GM21825 (cell line): ENCODE measurements around the gene CYSTM1.

Experiments
- ATAC-seq: cut with Tn5 transposase; IDR thresholded peaks from one replicate; pipeline ENCODE4 v1.9.1; 2021; ENCODE audit warnings: mild to moderate bottlenecking, moderate library complexity; ENCODE audit not compliant: unreplicated experiment

The CYSTM1 gene, protein sequence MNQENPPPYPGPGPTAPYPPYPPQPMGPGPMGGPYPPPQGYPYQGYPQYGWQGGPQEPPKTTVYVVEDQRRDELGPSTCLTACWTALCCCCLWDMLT

GRCh38 chr5:140174465-140175366, at the start of gene CYSTM1:
Gene CYSTM1 (plus strand): TSS chr5:140175188. CDS start chr5:140194466, 19,278 bp downstream.
- ATAC-seq, result peak; percentile 90

DNA sequence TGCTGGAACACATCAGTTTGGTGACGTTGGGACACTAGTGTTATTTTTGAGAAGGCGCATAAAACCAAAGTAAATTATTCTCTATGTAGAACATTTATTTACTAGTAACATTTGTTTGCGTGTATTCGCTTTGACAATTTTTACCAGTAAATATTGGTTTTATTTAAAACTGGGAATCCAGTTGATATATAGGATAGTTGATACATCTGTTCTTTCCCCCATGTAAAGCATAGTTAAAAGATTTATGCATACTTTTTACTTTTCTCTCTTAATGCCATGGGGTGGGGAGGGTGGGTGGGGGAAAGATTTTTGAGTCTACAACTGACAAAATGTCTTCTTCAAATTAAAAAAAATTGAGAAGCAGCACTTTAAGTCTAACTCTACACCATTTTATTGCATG, 49.4 kb upstream of the CYSTM1 start, which contains the start of gene IGIP:
TSS of gene IGIP (plus strand) at position 301 of the 400 bp plus-strand sequence. CDS start 2,540 bp downstream, outside the sequence.
- no peak for ATAC-seq

DNA sequence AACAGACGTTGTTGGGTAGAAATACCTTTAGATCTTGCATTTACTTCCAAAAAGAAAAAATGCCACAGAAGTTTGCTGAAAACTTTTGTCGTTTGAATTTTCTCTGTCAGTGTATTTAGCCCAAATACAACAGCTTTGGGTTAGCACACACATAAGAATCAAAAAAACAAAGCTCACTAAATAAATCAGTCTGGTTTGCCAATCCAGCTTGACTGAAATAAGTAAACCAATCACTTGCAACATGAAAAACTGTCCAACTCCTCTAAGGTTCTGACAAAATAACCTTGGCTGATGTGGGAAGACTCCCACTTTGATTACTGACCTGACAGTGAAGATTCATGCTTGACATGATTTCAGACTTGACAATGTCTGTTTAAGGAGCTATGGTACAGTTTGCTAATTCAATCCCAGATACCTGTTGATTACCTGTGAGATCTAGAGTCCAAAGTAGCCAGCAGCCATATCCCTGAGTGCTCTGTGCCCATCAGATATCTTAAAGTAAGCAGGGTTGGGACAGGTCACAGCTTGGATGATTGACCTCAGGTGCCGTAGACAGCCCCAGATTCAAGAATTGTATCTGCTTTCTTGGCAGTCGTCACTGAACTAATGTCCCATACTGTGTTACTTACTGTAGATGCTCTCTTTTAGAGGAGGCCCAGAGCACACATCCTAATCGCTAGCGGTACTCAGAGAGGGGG, 48.5 kb upstream of the CYSTM1 start:
- no peak for ATAC-seq

DNA sequence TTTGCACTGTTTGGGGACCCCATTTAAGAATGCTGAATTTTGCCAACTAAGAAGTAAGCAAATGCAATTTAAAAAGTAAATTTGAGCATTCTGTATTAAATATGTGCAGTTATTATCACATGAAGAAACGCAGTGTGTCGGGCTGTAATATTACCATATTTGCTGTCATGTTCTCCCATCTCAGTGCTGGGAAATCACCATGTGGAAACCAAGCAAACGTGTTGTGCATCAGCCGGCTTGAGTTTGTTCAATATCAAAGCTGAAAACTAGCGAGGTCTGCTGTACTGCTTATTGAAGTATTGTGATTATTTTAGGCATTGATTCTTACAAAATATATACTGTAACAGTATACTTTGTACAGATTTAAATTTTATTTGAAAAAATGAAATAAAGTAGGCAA, 46.6 kb upstream of the CYSTM1 start:
- no peak for ATAC-seq

DNA sequence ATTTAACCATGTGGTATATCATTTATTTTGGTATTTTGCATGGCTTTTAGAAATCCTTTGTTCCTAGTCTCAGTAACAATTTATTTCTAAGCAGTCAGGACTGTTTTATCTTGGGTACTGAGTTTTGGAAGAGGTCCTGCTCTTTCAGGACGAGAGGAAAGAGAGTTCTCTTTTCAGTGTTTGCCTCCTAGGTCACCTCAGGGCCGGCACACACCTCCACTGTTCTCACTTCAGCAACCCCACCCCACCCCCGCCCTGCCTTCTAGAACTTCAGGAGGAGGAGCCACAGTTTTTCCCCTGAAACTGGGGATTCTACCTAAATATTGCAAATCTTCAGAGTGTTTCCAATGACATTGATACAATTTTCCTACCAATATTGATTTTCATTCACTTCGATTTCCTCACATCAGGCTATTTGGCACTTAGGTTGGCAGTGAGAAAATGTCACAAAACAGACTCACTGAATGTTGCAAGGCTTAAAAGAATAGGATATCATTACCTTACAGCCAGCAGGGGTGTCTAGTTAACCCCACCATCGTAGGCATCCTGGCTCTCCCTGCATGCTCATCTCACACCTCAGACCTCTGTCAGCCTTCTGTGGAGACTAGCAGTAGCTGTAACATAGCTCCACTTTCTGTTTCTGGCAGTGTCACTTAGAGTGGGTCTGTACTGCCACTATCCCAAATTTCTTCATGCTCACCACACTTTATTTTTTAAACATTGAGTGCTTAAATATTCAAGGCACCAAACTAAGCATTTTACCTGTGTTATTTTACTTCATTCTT, 43.8 kb upstream of the CYSTM1 start:
- no peak for ATAC-seq

GRCh38 chr5:140131967-140132409, 43.0 kb upstream of the CYSTM1 start:
- ATAC-seq, result peak; percentile 56

DNA sequence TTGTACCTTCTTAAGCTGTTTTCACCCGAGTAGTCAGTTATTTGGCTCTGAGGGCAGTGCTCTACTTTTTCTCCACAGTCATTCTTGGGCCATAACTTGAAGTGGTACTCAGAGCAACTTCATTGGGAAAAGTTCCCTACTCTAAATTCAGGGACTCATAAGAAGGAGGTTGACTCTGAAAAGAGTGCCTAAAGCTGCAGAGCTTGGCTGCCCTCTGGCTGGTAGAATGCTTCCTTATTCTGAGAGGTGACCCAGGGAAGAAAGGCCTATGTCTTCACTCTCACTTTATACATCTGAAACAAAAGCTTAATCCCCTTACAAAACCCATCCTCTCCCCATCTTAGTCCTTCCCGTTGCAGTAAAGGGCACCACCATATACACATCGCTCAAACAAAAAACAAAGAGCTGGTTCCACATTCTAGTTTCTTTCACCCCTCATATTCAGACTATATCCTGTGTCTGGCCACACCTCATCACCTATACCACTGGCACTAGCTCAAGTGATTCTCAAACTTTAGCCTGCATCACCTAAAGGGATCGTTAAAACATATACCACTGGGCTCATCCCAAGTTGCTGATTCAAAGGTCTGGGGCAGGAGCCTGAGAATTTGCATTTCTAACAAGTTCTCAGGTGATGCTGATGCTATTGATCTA, 41.3 kb upstream of the CYSTM1 start:
- ATAC-seq, result no peak

DNA sequence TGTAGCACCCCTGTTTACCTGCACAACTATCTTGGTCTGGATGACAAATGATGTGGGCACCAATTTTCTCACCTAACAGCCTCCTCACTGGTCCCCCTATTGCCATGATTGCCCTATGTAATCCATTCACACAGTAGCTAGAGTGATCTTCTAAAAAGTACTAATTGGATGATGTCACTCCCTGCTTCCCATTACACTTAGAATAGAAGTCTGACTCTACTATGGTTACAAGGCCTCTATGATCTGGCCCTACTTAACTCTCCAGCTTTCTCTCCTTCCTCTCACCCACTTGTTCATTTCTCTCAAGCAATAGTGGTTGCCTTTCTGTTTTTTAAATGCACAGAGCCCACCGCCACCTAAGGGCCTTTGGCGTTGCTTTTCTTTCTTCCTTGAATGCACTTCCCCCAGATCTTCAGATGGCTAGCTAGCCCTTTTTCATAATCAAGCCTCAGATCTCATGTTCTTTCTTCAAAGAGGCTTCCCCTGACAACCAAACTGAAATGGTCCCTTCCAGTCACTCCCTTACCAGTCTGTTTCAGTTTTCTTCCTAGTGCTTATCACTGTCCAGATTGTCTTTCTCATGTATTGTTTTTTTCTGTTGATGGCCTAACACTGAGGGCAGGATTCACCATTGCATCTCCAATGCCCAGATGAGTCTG, 40.6 kb upstream of the CYSTM1 start:
- no peak for ATAC-seq

GRCh38 chr5:140135127-140135526, 39.9 kb upstream of the CYSTM1 start:
- ATAC-seq, result no peak

GRCh38 chr5:140136624-140137023, 38.4 kb upstream of the CYSTM1 start:
- no peak for ATAC-seq

DNA sequence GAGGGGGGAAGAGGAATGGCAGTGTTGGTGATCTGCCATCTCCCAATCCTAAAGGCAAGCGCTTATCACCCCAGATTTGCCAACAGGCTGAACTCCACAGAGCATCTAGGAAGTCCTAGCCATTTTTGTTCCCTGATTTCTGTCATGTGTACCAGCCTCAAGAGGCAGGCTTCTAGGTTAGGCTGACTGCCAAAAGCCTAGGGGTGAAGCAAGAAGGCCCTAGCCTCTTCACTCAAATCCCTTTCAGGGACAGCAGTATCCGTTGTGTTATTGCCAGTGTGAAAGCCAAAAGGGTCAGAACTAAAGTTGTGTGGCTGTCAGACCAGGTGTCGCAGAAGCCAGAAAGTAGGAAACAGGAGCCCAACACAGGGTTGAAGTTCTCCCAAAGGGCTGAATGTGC, 34.6 kb upstream of the CYSTM1 start:
- ATAC-seq, result no peak

DNA sequence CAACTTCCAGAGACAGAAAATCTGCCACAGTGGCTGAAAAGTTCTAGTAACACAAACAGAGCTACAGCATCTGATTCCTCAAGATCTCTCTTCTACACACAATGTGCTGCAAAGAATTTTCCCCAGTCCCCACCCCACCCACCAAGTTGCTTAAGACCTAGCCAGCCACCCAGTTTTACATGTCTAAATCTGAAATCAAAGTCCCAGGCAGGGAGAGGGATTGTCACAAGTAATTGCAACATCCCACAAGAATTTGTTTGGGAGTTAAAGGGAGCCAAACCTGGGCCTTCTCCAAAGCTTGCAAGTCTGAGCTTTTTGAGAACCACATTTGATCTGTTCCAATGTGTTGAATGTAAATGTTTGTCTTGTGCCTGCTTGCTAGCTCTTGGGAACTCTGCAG, 33.7 kb upstream of the CYSTM1 start:
- no peak for ATAC-seq

GRCh38 chr5:140142246-140142645, 32.7 kb upstream of the CYSTM1 start:
- ATAC-seq, result no peak

GRCh38 chr5:140142856-140143255, 32.1 kb upstream of the CYSTM1 start:
- no peak for ATAC-seq

- no peak for ATAC-seq
Observed at GRCh38 chr5:140143521-140144258, 31.3 kb upstream of the CYSTM1 start.

DNA sequence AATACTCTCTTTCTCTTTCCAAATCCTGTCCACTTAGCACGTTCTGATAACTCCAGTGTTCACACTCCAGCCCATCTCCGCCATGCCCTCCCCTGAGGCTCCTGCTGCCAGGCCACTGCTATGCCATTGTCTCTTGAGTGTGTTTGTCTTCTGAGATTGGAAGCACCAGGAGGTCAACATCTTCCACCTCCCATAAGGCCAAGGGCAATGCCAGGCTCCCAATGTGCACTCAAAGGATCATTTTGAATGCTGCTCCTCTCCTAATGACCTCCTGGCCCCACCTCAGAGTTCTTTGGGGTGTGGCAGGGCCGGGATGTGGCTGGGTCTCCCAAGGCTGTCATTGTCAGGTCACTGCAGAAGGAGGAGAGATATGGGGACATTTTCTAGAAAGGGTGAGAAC, 29.7 kb upstream of the CYSTM1 start:
- no peak for ATAC-seq

GRCh38 chr5:140145818-140146522, 29.0 kb upstream of the CYSTM1 start:
- ATAC-seq, result peak; percentile 61

- no peak for ATAC-seq
Observed at GRCh38 chr5:140146523-140146842, 28.5 kb upstream of the CYSTM1 start.

DNA sequence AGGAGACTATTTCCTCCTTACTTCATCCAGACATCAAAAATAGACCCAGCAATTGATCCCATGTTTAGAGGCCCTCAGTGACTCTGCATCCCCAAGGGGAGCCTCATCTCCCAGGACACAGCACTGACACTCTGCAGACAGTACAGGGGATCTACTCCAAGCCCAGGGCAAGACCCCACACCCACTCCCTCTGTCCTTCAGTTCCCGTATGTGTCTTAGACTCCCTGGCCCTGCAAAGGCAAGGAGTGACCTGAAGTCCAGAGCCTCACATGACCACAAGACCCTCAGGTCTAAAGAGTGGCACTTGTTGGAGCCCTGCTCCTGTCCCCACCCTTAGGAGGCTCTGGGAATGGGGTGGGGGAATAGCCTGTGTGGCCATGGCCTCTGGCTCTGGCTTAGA, 27.5 kb upstream of the CYSTM1 start:
- no peak for ATAC-seq
